Activated T-helper 1 cell treated with anti-CD3 and anti-CD28 coated beads, Interleukin-12 subunit alpha, Interleukin-12 subunit beta, Interleukin-2, Interleukin-4 antibody, amounts not matched to agents 30 ng/mL and 10 ng/mL and 1 ng/mL, durations not matched to agents 14 hours and 24 hours and 36 hours (primary cell): Measurements from ENCODE around the gene SUN3. TPM values are rescaled to one million over a fixed set of nuclear protein-coding genes. Genes with fewer than 3 reads are reported as not detected.
"Not testable (repeated sequence)": the region's sequence is repeated elsewhere in the genome, so short reads cannot be mapped to it uniquely, and the experiment has no call there.

Experiments used
- DNase-seq: peaks from one replicate; pipeline ENCODE4 v3.0.0; 2021; ENCODE audit warnings: low spot score
- H3K27ac Mint-ChIP-seq: one replicate; pipeline ENCODE4 v1.8.0; 2021; ENCODE audit warnings: mild to moderate bottlenecking, mixed read lengths
- H3K27me3 Mint-ChIP-seq: one replicate; pipeline ENCODE4 v1.8.0; 2022; ENCODE audit warnings: mild to moderate bottlenecking, moderate library complexity, mixed read lengths; ENCODE audit not compliant: insufficient read depth
- H3K36me3 Mint-ChIP-seq: one replicate; pipeline ENCODE4 v1.8.0; 2021; ENCODE audit warnings: low read depth, mixed read lengths
- H3K4me1 Mint-ChIP-seq: one replicate; pipeline ENCODE4 v1.8.0; 2021; ENCODE audit warnings: low read depth, mixed read lengths
- H3K4me3 Mint-ChIP-seq: one replicate; pipeline ENCODE4 v1.8.0; 2021; ENCODE audit warnings: mild to moderate bottlenecking, moderate library complexity, mixed read lengths
- H3K9me3 Mint-ChIP-seq: one replicate; pipeline ENCODE4 v1.8.0; 2021; ENCODE audit warnings: mixed read lengths
- intact Hi-C: fragments of 100-400 bp; cut with micrococcal nuclease; formaldehyde crosslinking; loops from one replicate; pipeline ENCODE4 v1.15.1; 2024
- total RNA-seq: library from RNA; stranded (reverse); gene quantifications from 2 replicates; pipeline ENCODE4 v1.2.3, GENCODE V29; 2022

Gene SUN3
- total RNA-seq, 1 donor from 2014 or later = not detected

GRCh38 chr7:48011951-48012350 lies 17.0 kb downstream of the SUN3 start:
- H3K4me3 Mint-ChIP-seq = no peak overlapping the region
- DNase-seq = no peak
- peaks cover 1% of the 10 kb centered on the region for H3K27me3 Mint-ChIP-seq

GRCh38 chr7:48011323-48011722 lies 17.6 kb downstream of the SUN3 start:
- no peak overlapping the region for H3K27ac Mint-ChIP-seq
- H3K9me3 Mint-ChIP-seq = no peaks in the 10 kb centered on the region
- H3K4me1 Mint-ChIP-seq = no peaks in the 10 kb centered on the region
- no peak overlapping the region for H3K4me3 Mint-ChIP-seq
- intact Hi-C loops = no loop called here
- H3K27me3 Mint-ChIP-seq = peaks cover 1% of the 10 kb centered on the region
- no peak for DNase-seq
- H3K36me3 Mint-ChIP-seq = no peaks in the 10 kb centered on the region

More at GRCh38 chr7:48011951-48012350, 17.0 kb downstream of the SUN3 start:
- H3K4me1 Mint-ChIP-seq = no peaks in the 10 kb centered on the region
- no peaks in the 10 kb centered on the region for H3K9me3 Mint-ChIP-seq
- intact Hi-C loops = no loop called here
- H3K36me3 Mint-ChIP-seq = no peaks in the 10 kb centered on the region
- no peak overlapping the region for H3K27ac Mint-ChIP-seq

- no peak for DNase-seq
- H3K9me3 Mint-ChIP-seq = no peaks in the 10 kb centered on the region
- intact Hi-C loops = no loop called here
- H3K27me3 Mint-ChIP-seq = peaks cover 5% of the 10 kb centered on the region
- no peaks in the 10 kb centered on the region for H3K4me1 Mint-ChIP-seq
- no peak overlapping the region for H3K27ac Mint-ChIP-seq
- H3K36me3 Mint-ChIP-seq = no peaks in the 10 kb centered on the region
- no peak overlapping the region for H3K4me3 Mint-ChIP-seq
Measured at GRCh38 chr7:48009954-48010353, 19.0 kb downstream of the SUN3 start.

- Mint-ChIP-seq H3K9me3 (no peaks in the 10 kb centered on the region), H3K4me1 (no peaks in the 10 kb centered on the region), H3K36me3 (no peaks in the 10 kb centered on the region), H3K27me3 (peaks cover 7% of the 10 kb centered on the region), H3K4me3 (no peak overlapping the region), H3K27ac (no peak overlapping the region)
- no peak for DNase-seq
- intact Hi-C loops = no loop called here
Measured at GRCh38 chr7:48009257-48009656, 19.6 kb downstream of the SUN3 start.

GRCh38 chr7:48006866-48007265 lies 22.0 kb downstream of the SUN3 start:
- no peak overlapping the region for H3K4me3 Mint-ChIP-seq
- no peaks in the 10 kb centered on the region for H3K9me3 Mint-ChIP-seq
- intact Hi-C loops = no loop called here
- peaks cover 12% of the 10 kb centered on the region for H3K27me3 Mint-ChIP-seq
- no peak overlapping the region for H3K27ac Mint-ChIP-seq
- H3K36me3 Mint-ChIP-seq = no peaks in the 10 kb centered on the region
- no peaks in the 10 kb centered on the region for H3K4me1 Mint-ChIP-seq
- DNase-seq = no peak

GRCh38 chr7:48004638-48005037 lies 24.3 kb downstream of the SUN3 start:
- no peaks in the 10 kb centered on the region for H3K9me3 Mint-ChIP-seq
- no peak overlapping the region for H3K27ac Mint-ChIP-seq
- no peaks in the 10 kb centered on the region for H3K4me1 Mint-ChIP-seq
- no peaks in the 10 kb centered on the region for H3K36me3 Mint-ChIP-seq
- peaks cover 12% of the 10 kb centered on the region for H3K27me3 Mint-ChIP-seq
- no peak for DNase-seq
- intact Hi-C loops = no loop called here
- H3K4me3 Mint-ChIP-seq = no peak overlapping the region

GRCh38 chr7:48004032-48004431 lies 24.9 kb downstream of the SUN3 start:
- H3K4me1 Mint-ChIP-seq = no peaks in the 10 kb centered on the region
- H3K4me3 Mint-ChIP-seq = no peak overlapping the region
- no peaks in the 10 kb centered on the region for H3K36me3 Mint-ChIP-seq
- intact Hi-C loops = no loop called here
- H3K27me3 Mint-ChIP-seq = peaks cover 12% of the 10 kb centered on the region
- H3K9me3 Mint-ChIP-seq = no peaks in the 10 kb centered on the region
- DNase-seq = no peak
- no peak overlapping the region for H3K27ac Mint-ChIP-seq

GRCh38 chr7:48000164-48000563 lies 28.7 kb downstream of the SUN3 start:
- H3K27ac Mint-ChIP-seq, H3K4me1 Mint-ChIP-seq, H3K36me3 Mint-ChIP-seq, intact Hi-C loops, H3K9me3 Mint-ChIP-seq, H3K4me3 Mint-ChIP-seq, DNase-seq: not testable (repeated sequence)
- peaks cover 15% of the 10 kb centered on the region for H3K27me3 Mint-ChIP-seq

GRCh38 chr7:47999413-47999812 lies 29.5 kb downstream of the SUN3 start:
- Mint-ChIP-seq H3K9me3 (peaks cover 8% of the 10 kb centered on the region), H3K27ac (no peak overlapping the region), H3K27me3 (peaks cover 12% of the 10 kb centered on the region), H3K36me3 (peaks cover 5% of the 10 kb centered on the region), H3K4me1 (no peaks in the 10 kb centered on the region), H3K4me3 (no peak overlapping the region)
- intact Hi-C loops = no loop called here
- DNase-seq = no peak

GRCh38 chr7:47992446-47992845 lies 36.5 kb downstream of the SUN3 start:
- Mint-ChIP-seq H3K9me3 (peaks cover 15% of the 10 kb centered on the region), H3K4me1 (peaks cover 17% of the 10 kb centered on the region), H3K4me3 (peak overlapping the region; percentile 80), H3K36me3 (peaks cover 7% of the 10 kb centered on the region), H3K27me3 (peaks cover 6% of the 10 kb centered on the region), H3K27ac (peak overlapping the region; percentile 80)
- DNase-seq = no peak
- intact Hi-C loops = no loop called here

GRCh38 chr7:47991741-47992311 lies 37.1 kb downstream of the SUN3 start:
- Mint-ChIP-seq H3K4me1 (peaks cover 17% of the 10 kb centered on the region), H3K27ac (peak overlapping the region; percentile 80), H3K36me3 (peaks cover 7% of the 10 kb centered on the region), H3K4me3 (peak overlapping the region; percentile 80), H3K9me3 (peaks cover 15% of the 10 kb centered on the region), H3K27me3 (peaks cover 6% of the 10 kb centered on the region)
- intact Hi-C loops = loop anchor here (1.0 to 2.0 kb wide), 5 partner anchors 13 to 307 kb away; partner anchors contain the start of genes C7orf57 and HUS1
- peak; percentile 80 for DNase-seq

GRCh38 chr7:47991270-47991669 lies 37.6 kb downstream of the SUN3 start:
- Mint-ChIP-seq H3K9me3 (peaks cover 15% of the 10 kb centered on the region), H3K27me3 (peaks cover 6% of the 10 kb centered on the region), H3K4me3 (peak overlapping the region; percentile 80), H3K4me1 (peaks cover 17% of the 10 kb centered on the region), H3K27ac (peak overlapping the region; percentile 80), H3K36me3 (peaks cover 7% of the 10 kb centered on the region)
- no peak for DNase-seq
- intact Hi-C loops = loop anchor here (1.0 to 2.0 kb wide), 5 partner anchors 12 to 308 kb away; partner anchors contain the start of genes C7orf57 and HUS1

GRCh38 chr7:47990592-47990991 lies 38.3 kb downstream of the SUN3 start:
- Mint-ChIP-seq H3K27me3 (peaks cover 6% of the 10 kb centered on the region), H3K9me3 (peaks cover 15% of the 10 kb centered on the region), H3K27ac (peak overlapping the region; percentile 22)

More at GRCh38 chr7:47990592-47990991, 38.3 kb downstream of the SUN3 start:
- Mint-ChIP-seq H3K4me3 (no peak overlapping the region), H3K4me1 (peaks cover 17% of the 10 kb centered on the region), H3K36me3 (peaks cover 7% of the 10 kb centered on the region)
- no peak for DNase-seq
- intact Hi-C loops = loop anchor here (2.0 kb wide), 1 partner anchor 308 kb away; no protein-coding TSS in a partner anchor
